ENCODE data around the gene GRM4. TPM values are rescaled to one million over a fixed set of nuclear protein-coding genes. Genes with fewer than 3 reads are reported as not detected.
A peak's percentile ranks its signal among the peaks of the same experiment; 100 is the strongest.

The GRM4 gene
- total RNA-seq, 1 experiment from 2014 or later = 5.6 TPM

DNA sequence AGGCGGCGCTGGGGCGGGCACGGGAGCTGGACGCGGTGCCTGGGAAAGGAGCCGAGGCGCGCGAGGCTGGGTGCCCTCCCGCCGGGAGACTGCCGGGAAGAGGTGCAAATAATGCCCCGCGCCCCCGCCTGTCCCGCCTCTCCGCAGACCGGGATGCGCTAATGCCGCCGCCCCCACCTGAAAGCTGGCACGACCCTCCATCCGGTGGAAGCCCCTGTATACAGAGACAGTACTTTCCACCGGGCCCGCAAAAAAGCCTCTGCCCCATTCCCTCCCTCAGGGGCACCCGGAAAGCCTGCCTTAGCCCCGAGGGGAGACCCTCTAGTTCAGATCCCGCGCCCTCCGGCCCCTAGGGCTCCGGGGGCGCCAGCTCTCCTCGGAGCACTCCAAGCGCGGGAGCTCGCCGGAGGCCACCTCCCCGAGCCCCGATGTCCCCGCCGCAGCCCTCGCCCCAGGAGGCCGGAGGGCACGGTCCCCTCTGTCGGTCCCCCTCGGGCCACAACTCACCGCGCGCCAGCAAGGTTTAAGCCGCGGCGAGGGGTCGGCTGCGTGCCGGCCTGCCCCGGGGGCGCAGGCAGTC, 1.2 kb downstream of the GRM4 start:
- Histone ChIP-seq H2BK20ac (ENCODE audit: low read depth, low read length, poor library complexity, severe bottlenecking) (no peak overlapping the region), H2AFZ (ENCODE audit: low read length) (no peak overlapping the region), H3T11ph (ENCODE audit: low read length) (no peak overlapping the region), H3K23ac (ENCODE audit: insufficient read length, low read depth, low read length) (no peak overlapping the region), H3K4ac (ENCODE audit: low read depth, low read length) (no peak overlapping the region), H2AK5ac (ENCODE audit: insufficient read length, low read length) (no peak overlapping the region), H3K9ac (ENCODE audit: extremely low read depth, insufficient read length, low read length) (no peak overlapping the region), H2BK5ac (ENCODE audit: insufficient read length, low read length) (no peak overlapping the region), H4K91ac (ENCODE audit: insufficient read length, low read depth, low read length) (no peak overlapping the region), H2BK12ac (ENCODE audit: insufficient read length, low read depth, low read length) (no peak overlapping the region), H3K27ac (ENCODE audit: insufficient read length, low read depth, low read length) (no peak overlapping the region), H3K18ac (ENCODE audit: insufficient read length, low read depth, low read length) (no peak overlapping the region), H4K8ac (replicated peaks; ENCODE audit: insufficient read length, low read depth, low read length) (no peak overlapping the region), H2BK15ac (ENCODE audit: low read depth, low read length) (no peak overlapping the region), H3K14ac (ENCODE audit: insufficient read depth, low read length) (0 out of 2 replicates have a peak overlapping the region, but pooled peaks have one; percentile 9), H3K9me3 (ENCODE audit: control insufficient read depth, low read depth, low read length) (no peaks in the 10 kb centered on the region), H2BK120ac (ENCODE audit: low read depth, low read length, poor library complexity, severe bottlenecking) (no peak overlapping the region), H3K27me3 (ENCODE audit: insufficient read depth, low read length) (peaks cover 7% of the 10 kb centered on the region; the same call in 1 of the 2 replicates), H3K79me2 (ENCODE audit: insufficient read depth, low read length) (no peaks in the 10 kb centered on the region; the same call in 1 of the 2 replicates), H3K23me2 (ENCODE audit: insufficient read length, low read depth, low read length, poor library complexity, severe bottlenecking) (peaks cover 20% of the 10 kb centered on the region), H3K79me1 (ENCODE audit: insufficient read depth, low read depth, low read length, poor library complexity, severe bottlenecking) (no peaks in the 10 kb centered on the region), H3K56ac (ENCODE audit: insufficient read length, low read depth, low read length) (no peak overlapping the region), H3K4me2 (ENCODE audit: insufficient read depth, insufficient read length, low read length) (peak overlapping the region; percentile 48), H3K4me1 (ENCODE audit: insufficient read depth, low read length) (peaks cover 12% of the 10 kb centered on the region; the same call in 1 of the 2 replicates), H4K20me1 (ENCODE audit: control insufficient read depth, insufficient read depth, insufficient read length) (no peaks in the 10 kb centered on the region), H4K5ac (ENCODE audit: insufficient read length, low read depth, low read length) (no peak overlapping the region)
- TF ChIP-seq, protein P1, sequence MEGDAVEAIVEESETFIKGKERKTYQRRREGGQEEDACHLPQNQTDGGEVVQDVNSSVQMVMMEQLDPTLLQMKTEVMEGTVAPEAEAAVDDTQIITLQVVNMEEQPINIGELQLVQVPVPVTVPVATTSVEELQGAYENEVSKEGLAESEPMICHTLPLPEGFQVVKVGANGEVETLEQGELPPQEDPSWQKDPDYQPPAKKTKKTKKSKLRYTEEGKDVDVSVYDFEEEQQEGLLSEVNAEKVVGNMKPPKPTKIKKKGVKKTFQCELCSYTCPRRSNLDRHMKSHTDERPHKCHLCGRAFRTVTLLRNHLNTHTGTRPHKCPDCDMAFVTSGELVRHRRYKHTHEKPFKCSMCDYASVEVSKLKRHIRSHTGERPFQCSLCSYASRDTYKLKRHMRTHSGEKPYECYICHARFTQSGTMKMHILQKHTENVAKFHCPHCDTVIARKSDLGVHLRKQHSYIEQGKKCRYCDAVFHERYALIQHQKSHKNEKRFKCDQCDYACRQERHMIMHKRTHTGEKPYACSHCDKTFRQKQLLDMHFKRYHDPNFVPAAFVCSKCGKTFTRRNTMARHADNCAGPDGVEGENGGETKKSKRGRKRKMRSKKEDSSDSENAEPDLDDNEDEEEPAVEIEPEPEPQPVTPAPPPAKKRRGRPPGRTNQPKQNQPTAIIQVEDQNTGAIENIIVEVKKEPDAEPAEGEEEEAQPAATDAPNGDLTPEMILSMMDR (conservative IDR thresholded peaks at IDR 0.05) = no peak
- peaks cover 49 to 65% of the 10 kb centered on the region in 2 experiments for H3K4me1 Mint-ChIP-seq
- peak overlapping the region; percentile 60 to 83 for H3K4me3 Mint-ChIP-seq
- no peak overlapping the region for H3K27ac Mint-ChIP-seq
- WGBS (ENCODE audit: extremely low coverage, insufficient read length, low lambda C conversion rate) = no CpG with 5 or more reads among the region's 58 CpGs
- no peaks in the 10 kb centered on the region for H3K9me3 Mint-ChIP-seq
- peaks cover 88% of the 10 kb centered on the region for H3K27me3 Mint-ChIP-seq (ENCODE audit: low read depth)
- no peaks in the 10 kb centered on the region; a peak in 1 of 7 replicates for H3K36me3 Mint-ChIP-seq (ENCODE audit: insufficient read depth in 1 of 3, low read depth in 3 of 3)
- peak; percentile 29 for DNase-seq

Measured in H9 (cell line).